ENCODE results near the gene AGBL1.

DNA sequence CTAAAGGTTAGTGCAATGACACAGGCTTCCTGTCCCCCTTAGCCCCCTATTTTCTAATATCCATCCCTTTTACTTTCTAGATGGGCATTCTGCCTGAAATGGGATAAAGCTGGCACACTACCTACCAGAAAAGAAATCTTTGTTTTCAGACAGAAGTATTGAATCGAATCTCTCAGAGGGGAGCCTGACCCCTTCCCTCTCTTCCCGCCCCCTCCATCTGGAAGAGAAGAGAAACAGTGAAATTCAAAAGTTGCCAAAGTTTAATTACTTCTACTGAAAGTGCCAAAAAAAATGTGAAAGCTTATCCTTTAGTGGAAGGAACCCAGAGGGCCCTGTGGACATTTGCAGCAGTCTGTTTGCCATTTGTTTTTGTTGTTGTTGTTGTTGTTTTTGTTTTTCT lies 523.8 kb downstream of the AGBL1 start:
- TF ChIP-seq CTCF (conservative IDR thresholded peaks at IDR 0.05; ENCODE audit: low read depth, low read length), result no peak
- TF ChIP-seq EZH2 (IDR thresholded peaks at IDR 0.05; ENCODE audit: borderline replicate concordance, low read depth, low read length, poor library complexity, severe bottlenecking), result no peak
